IMR-90 (cell line): ENCODE results near the gene WBP2. TPM values are rescaled to one million over a fixed set of nuclear protein-coding genes. Genes with fewer than 3 reads are reported as not detected.

Experiments used
- ATAC-seq: fragments of 200-7000 bp; cut with Tn5 transposase; 2 replicates; pipeline ENCODE4 v1.9.1; 2020; ENCODE audit warnings: low read depth, mild to moderate bottlenecking, moderate library complexity
- BruUV-seq: library from RNA; stranded (reverse); fragments of 400-500 nt; replicated peaks from 2 replicates; lab custom pipeline; 2021; lab: Mats Ljungman, UMichigan
- CTCF ChIA-PET: fragments of 300-600 bp; formaldehyde crosslinking; extraction: SDS; loops from one replicate; lab custom pipeline; 2021; ENCODE audit warnings: antibody characterized with exemption; lab: Yijun Ruan, JAX
- POLR2A ChIA-PET: fragments of 300-600 bp; sonication (Branson Sonifier 250); formaldehyde crosslinking; loops from one replicate; lab custom pipeline; 2022; ENCODE audit warnings: antibody characterized with exemption; ENCODE audit not compliant: unreplicated experiment; lab: Charles Lee
- DNase-seq: peaks from one replicate; pipeline ENCODE4 v3.0.0; 2013
- H2AFZ ChIP-seq: replicated peaks from 2 replicates; pipeline ENCODE3; 2013; ENCODE audit warnings: low read length, mild to moderate bottlenecking; ENCODE audit not compliant: poor library complexity
- H2AK5ac ChIP-seq: 2 replicates; pipeline ENCODE4 v1.6.1; 2013; ENCODE audit warnings: low read depth, low read length, inconsistent platforms
- H2AK9ac ChIP-seq: replicated peaks from 2 replicates; pipeline ENCODE3; 2013; ENCODE audit warnings: mild to moderate bottlenecking, low read depth, low read length, moderate library complexity; ENCODE audit not compliant: poor library complexity
- H2BK120ac ChIP-seq: 2 replicates; pipeline ENCODE4 v1.6.1; 2013; ENCODE audit warnings: low read depth, low read length, inconsistent platforms
- H2BK15ac ChIP-seq: 3 replicates; pipeline ENCODE4 v1.6.1; 2013; ENCODE audit warnings: low read depth, low read length, inconsistent platforms
- H2BK20ac ChIP-seq: 2 replicates; pipeline ENCODE4 v1.6.1; 2013; ENCODE audit warnings: low read depth, mild to moderate bottlenecking, inconsistent platforms, low read length, moderate library complexity
- H2BK5ac ChIP-seq: 2 replicates; pipeline ENCODE4 v1.6.1; 2013; ENCODE audit warnings: mild to moderate bottlenecking, low read depth, low read length, inconsistent platforms; ENCODE audit not compliant: poor library complexity, severe bottlenecking
- H3K14ac ChIP-seq: replicated peaks from 2 replicates; pipeline ENCODE4 v1.6.1; 2013; ENCODE audit warnings: low read depth, low read length, inconsistent platforms
- H3K18ac ChIP-seq: 2 replicates; pipeline ENCODE4 v1.6.1; 2013; ENCODE audit warnings: low read depth, low read length, control low read depth
- H3K23ac ChIP-seq: 2 replicates; pipeline ENCODE4 v1.6.1; 2013; ENCODE audit warnings: low read depth, low read length, inconsistent platforms
- H3K27ac ChIP-seq: 2 replicates; pipeline ENCODE4 v1.5.1; 2013; ENCODE audit warnings: mild to moderate bottlenecking, control low read depth, low read length; ENCODE audit not compliant: insufficient read depth
- H3K27me3 ChIP-seq: 2 replicates; pipeline ENCODE4 v1.6.1; 2013; ENCODE audit warnings: low read length; ENCODE audit not compliant: control insufficient read depth, insufficient read depth
- H3K36me3 ChIP-seq: 2 replicates; pipeline ENCODE4 v1.6.1; 2013; ENCODE audit warnings: low read length, mixed read lengths; ENCODE audit not compliant: control insufficient read depth, insufficient read depth
- H3K4ac ChIP-seq: 2 replicates; pipeline ENCODE4 v1.6.1; 2013; ENCODE audit warnings: low read depth, low read length, inconsistent platforms
- H3K4me1 ChIP-seq: 2 replicates; pipeline ENCODE4 v1.6.1; 2013; ENCODE audit warnings: low read length, mixed read lengths; ENCODE audit not compliant: control insufficient read depth, insufficient read depth
- H3K4me2 ChIP-seq: 2 replicates; pipeline ENCODE4 v1.6.1; 2013; ENCODE audit warnings: low read depth, mild to moderate bottlenecking, control low read depth, low read length, moderate library complexity
- H3K4me3 ChIP-seq: 2 replicates; pipeline ENCODE4 v1.5.1; 2013; ENCODE audit warnings: low read depth, mild to moderate bottlenecking, control low read depth, low read length, moderate library complexity; ENCODE audit not compliant: insufficient read depth
- H3K56ac ChIP-seq: 2 replicates; pipeline ENCODE4 v1.6.1; 2013; ENCODE audit warnings: low read length, inconsistent platforms; ENCODE audit not compliant: insufficient read depth; ENCODE audit errors: extremely low read depth
- H3K79me1 ChIP-seq, 2 experiments: 2 replicates each; pipeline ENCODE4 v1.6.1; 2013; ENCODE audit warnings: low read length in 2 of 2, inconsistent platforms in 1 of 2, low read depth in 1 of 2
- H3K9ac ChIP-seq: 2 replicates; pipeline ENCODE4 v1.6.1; 2013; ENCODE audit warnings: low read depth, low read length, control low read depth
- H3K9me1 ChIP-seq: 2 replicates; pipeline ENCODE4 v1.6.1; 2013; ENCODE audit warnings: low read length, inconsistent platforms; ENCODE audit not compliant: insufficient read depth
- H3K9me3 ChIP-seq: 2 replicates; pipeline ENCODE4 v1.6.1; 2013; ENCODE audit warnings: low read length; ENCODE audit not compliant: control insufficient read depth, insufficient read depth
- H4K20me1 ChIP-seq: 2 replicates; pipeline ENCODE4 v1.6.1; 2013; ENCODE audit warnings: low read length, inconsistent platforms; ENCODE audit not compliant: insufficient read depth
- H4K5ac ChIP-seq: 2 replicates; pipeline ENCODE4 v1.6.1; 2013; ENCODE audit warnings: mild to moderate bottlenecking, low read depth, low read length, control low read depth
- H4K8ac ChIP-seq, 2 experiments: 2 replicates each; pipeline ENCODE4 v1.6.1; 2013; ENCODE audit warnings: low read depth in 2 of 2, low read length in 2 of 2, control low read depth in 1 of 2, inconsistent platforms in 1 of 2
- H4K91ac ChIP-seq: 2 replicates; pipeline ENCODE4 v1.6.1; 2013; ENCODE audit warnings: low read depth, low read length, inconsistent platforms; ENCODE audit not compliant: insufficient read depth
- CTCF ChIP-seq: conservative IDR thresholded peaks from 2 replicates; pipeline ENCODE4 v1.5.1; 2012; ENCODE audit warnings: mild to moderate bottlenecking, low read depth, low read length, improper control_type of control experiment
- NFE2L2 ChIP-seq: fragments of 150-350 bp; IDR thresholded peaks from 2 replicates; pipeline ENCODE4 v1.6.1; 2016; ENCODE audit warnings: low read depth, mild to moderate bottlenecking, low read length
- POLR2A ChIP-seq: IDR thresholded peaks from 2 replicates; pipeline ENCODE4 v1.6.1; 2012; ENCODE audit warnings: mild to moderate bottlenecking, low read depth, low read length
- RCOR1 ChIP-seq: IDR thresholded peaks from 2 replicates; pipeline ENCODE4 v1.6.1; 2012; ENCODE audit warnings: mild to moderate bottlenecking, low read length, improper control_type of control experiment; ENCODE audit not compliant: insufficient replicate concordance
- WGBS, 2 experiments: methylation state at CpG; one replicate each; pipeline versions ENCODE4 v1.1.5 to v1.1.7; 2013; ENCODE audit warnings: missing lambda C conversion rate in 2 of 2; ENCODE audit not compliant: insufficient read length in 1 of 2; ENCODE audit errors: extremely low coverage in 2 of 2; 5-methylcytosine and 5-hydroxymethylcytosine counted together
- dilution Hi-C: fragments of 300-500 bp; cut with HindIII; formaldehyde crosslinking; loops from one replicate; pipeline ENCODE4 v1.14.3; 2018; ENCODE audit warnings: low sequenced_read_pairs; ENCODE audit not compliant: unreplicated experiment
- in situ Hi-C: fragments of 300-500 bp; cut with MboI; formaldehyde crosslinking; loops from 3 replicates; pipeline ENCODE4 v1.14.3; 2019; ENCODE audit warnings: low sequenced_read_pairs, inconsistent platforms, mixed read lengths
- intact Hi-C: fragments of 100-400 bp; cut with micrococcal nuclease; formaldehyde crosslinking; loops from 2 replicates; pipeline ENCODE4 v1.10.0; 2022
- polyA plus RNA-seq, 3 experiments: library from polyadenylated mRNA; depleted of rRNA; stranded (reverse); fragments of >200 nt; gene quantifications; 2 replicates each; pipeline ENCODE4 v1.2.3, GENCODE V29; 2012; ENCODE audit warnings: low replicate concordance in 1 of 3
- total RNA-seq: library from RNA; depleted of rRNA; stranded (reverse); fragments of >200 nt; gene quantifications from 2 replicates; pipeline ENCODE4 v1.2.3, GENCODE V29; 2012
- TF ChIP-seq, protein P1 (sequence below): fragments of 150-350 bp; IDR thresholded peaks from 2 replicates; pipeline ENCODE4 v1.6.1; 2017; ENCODE audit warnings: mild to moderate bottlenecking, antibody characterized with exemption, low read length, low read depth

Gene WBP2
- total and polyA plus RNA-seq, 2 of the 4 experiments (the other 2 are of a cell fraction), result 9.0 to 35.5 TPM

DNA sequence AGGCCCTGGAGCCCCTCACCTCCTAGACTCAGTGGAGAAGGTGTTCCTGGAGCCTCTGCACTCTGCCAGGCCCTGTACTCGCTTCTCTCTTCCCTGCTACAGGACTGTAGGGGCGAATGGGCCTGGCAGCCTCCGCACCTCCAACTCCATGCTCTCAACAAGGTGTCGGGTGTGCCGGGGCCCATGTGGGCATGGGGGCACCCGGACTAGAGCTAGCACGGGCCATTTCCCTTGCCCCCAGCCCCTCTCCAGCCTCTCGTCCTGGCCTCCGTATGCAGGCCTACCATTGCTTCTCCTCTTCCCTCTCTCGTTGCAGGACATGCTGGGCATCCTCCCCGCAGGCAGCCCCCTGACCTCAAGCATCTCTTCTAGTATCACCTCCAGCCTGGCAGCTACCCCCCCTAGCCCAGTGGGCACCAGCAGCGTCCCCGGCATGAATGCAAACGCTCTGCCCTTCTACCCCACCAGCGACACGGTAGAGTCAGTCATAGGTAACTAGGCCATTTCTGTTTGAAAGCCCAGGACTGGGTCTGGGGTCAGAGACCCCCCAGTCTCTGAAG lies 36.7 kb downstream of the WBP2 start:
- Histone ChIP-seq H4K91ac (no peak overlapping the region), H3K9me3 (no peaks in the 10 kb centered on the region), H2BK120ac (no peak overlapping the region), H3K9ac (no peak overlapping the region), H3K27ac (no peak overlapping the region), H3K56ac (no peak overlapping the region), H2AK5ac (no peak overlapping the region), H3K27me3 (no peaks in the 10 kb centered on the region), H3K36me3 (peaks cover 76% of the 10 kb centered on the region), H3K14ac (no peak overlapping the region), H2AFZ (no peak overlapping the region), H2BK20ac (no peak overlapping the region), H4K20me1 (0 out of 2 replicates have a peak, but pooled peaks cover 6% of the 10 kb centered on the region), H3K4ac (no peak overlapping the region), H3K18ac (no peak overlapping the region), H4K8ac (no peak overlapping the region), H2AK9ac (no peak overlapping the region), H3K79me1 (peaks cover 5 to 21% of the 10 kb centered on the region in 2 experiments; a peak in 3 of 4 replicates), H4K5ac (no peak overlapping the region), H3K4me1 (peaks cover 7% of the 10 kb centered on the region), H3K23ac (no peak overlapping the region), H3K9me1 (peaks cover 11% of the 10 kb centered on the region; the same call in 1 of the 2 replicates), H3K4me3 (no peak overlapping the region), H3K4me2 (no peak overlapping the region), H2BK15ac (no peak overlapping the region), H2BK5ac (no peak overlapping the region)
- CTCF ChIA-PET, result no interaction called here
- TF ChIP-seq, protein P1, sequence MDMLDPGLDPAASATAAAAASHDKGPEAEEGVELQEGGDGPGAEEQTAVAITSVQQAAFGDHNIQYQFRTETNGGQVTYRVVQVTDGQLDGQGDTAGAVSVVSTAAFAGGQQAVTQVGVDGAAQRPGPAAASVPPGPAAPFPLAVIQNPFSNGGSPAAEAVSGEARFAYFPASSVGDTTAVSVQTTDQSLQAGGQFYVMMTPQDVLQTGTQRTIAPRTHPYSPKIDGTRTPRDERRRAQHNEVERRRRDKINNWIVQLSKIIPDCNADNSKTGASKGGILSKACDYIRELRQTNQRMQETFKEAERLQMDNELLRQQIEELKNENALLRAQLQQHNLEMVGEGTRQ, result no peak
- no peak for TF ChIP-seq CTCF
- TF ChIP-seq RCOR1, result no peak
- TF ChIP-seq NFE2L2, result no peak
- TF ChIP-seq POLR2A, result no peak
- dilution Hi-C loops (no loop called here), intact Hi-C loops (no loop called here), in situ Hi-C loops (no loop called here)
- POLR2A ChIA-PET, result no interaction called here
- BruUV-seq, result no TSS peak
- ATAC-seq (no peak), DNase-seq (no peak)
- WGBS, 2 experiments, result 90% methylated on average over 2 of the region's 16 CpGs; no CpG with 5 or more reads in 1 of the 2 experiments
